ENCODE data around the gene C15orf40.

C15orf40 gene

DNA sequence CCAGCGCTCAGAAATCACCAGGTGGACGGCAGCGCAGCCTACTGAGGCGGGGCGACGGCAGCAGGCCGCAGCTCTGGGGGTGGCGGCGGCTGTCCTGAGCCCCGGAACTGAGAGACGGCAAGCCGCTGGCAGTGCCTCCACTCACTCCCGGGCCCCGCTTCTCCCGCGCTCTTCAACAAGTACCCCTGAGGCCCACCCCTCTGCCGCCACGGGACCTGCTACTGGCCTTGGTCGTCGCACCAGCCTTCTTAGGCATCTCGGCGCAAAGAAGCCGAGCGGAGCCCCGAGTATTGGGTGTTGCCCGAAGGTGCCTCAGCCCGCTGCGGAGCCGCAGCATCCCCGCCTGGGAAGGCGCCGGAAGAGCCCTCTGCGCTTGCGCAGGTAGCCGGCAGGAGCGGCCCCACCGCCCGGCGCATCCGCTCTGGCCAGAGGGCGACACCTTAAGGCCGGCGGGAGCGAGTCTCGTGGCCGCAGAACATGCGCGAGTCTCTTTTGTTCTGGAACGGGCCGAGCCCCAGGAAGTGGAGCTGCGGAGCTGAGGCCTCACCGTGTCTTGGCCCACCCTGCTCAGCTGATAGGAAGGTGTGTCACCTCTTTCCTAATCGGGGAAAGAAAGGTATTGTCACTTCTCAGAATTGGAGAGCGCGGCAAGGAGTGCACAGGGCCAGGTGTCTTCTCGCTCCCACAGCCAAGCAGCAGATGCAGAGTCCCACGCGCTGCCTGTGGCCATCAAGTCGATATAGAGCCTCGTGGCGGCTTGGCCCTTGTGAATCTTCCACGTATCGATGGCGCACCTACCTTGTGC is at the start of gene C15orf40:
Gene C15orf40, minus strand, starts transcription at position 369 of the 805 bp plus-strand sequence. Its CDS starts 32 bp downstream, at position 337.
- peak within 1 kb of the TSS; percentile 100 for H3K4me3 ChIP-seq (replicated peaks; ENCODE audit: low read depth, low read length)
- TF ChIP-seq, protein P1, sequence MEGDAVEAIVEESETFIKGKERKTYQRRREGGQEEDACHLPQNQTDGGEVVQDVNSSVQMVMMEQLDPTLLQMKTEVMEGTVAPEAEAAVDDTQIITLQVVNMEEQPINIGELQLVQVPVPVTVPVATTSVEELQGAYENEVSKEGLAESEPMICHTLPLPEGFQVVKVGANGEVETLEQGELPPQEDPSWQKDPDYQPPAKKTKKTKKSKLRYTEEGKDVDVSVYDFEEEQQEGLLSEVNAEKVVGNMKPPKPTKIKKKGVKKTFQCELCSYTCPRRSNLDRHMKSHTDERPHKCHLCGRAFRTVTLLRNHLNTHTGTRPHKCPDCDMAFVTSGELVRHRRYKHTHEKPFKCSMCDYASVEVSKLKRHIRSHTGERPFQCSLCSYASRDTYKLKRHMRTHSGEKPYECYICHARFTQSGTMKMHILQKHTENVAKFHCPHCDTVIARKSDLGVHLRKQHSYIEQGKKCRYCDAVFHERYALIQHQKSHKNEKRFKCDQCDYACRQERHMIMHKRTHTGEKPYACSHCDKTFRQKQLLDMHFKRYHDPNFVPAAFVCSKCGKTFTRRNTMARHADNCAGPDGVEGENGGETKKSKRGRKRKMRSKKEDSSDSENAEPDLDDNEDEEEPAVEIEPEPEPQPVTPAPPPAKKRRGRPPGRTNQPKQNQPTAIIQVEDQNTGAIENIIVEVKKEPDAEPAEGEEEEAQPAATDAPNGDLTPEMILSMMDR (IDR thresholded peaks at IDR 0.05; ENCODE audit: low read length, missing control alignments): peak; percentile 56
- peak; percentile 92 for DNase-seq (ENCODE audit: low read depth)

DNA sequence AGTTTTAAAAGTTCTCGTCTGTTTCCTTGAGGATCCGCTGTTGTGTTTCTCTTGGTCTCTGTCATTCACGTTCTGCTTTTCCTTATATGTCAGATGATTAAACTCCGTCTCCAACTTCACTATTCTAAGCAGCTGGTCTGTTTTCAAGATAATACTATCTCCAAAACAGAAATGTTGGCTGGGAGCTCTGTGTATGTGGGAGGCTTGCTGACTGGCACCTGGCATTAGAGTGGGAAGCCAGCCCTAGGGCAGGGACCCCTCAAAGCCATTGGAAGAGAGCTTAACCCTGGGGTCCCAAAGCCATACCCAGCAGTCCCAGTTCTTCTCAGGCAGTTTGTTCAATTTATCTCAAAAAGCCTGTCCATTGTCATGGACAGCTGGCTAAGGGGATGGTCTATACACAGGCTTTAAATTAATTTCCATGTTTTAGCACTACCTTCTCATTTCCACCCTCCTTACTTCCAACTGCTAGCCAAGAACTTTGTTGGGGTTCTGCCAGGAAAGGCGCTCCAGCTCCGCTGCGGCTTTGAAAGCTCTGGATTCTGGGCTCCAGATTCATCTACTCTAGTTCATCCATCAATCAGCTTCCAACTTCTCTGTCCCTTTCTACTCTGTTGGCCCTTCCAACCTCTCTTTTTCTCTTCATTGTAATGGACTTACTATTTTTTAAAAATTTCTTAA is 46.4 kb upstream of the C15orf40 start:
- TF ChIP-seq, protein P1 (IDR thresholded peaks at IDR 0.05; ENCODE audit: low read length, missing control alignments): no peak
- peak overlapping the region; percentile 4 for H3K4me3 ChIP-seq (replicated peaks; ENCODE audit: low read depth, low read length)
- DNase-seq (ENCODE audit: low read depth): peak; percentile 68

DNA sequence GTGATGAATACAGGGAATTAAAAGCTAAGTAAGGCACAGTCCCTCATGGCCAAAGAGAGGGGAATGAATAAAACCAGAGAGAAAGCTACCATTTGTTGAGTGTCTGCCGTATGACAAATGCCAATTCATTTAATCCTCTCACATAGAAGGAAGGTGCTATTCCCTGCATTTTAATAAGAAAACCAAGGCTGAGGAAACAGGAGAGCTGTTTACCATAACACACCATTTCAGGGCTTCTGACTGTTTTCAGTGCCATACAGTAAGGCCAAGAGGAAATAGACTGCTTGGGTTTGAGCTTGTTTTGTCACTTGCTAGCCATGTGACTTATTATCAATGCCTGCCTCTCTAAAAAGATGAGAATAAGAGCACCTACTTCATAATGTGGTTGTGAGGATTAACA is 45.6 kb upstream of the C15orf40 start:
- no peak overlapping the region for H3K4me3 ChIP-seq (replicated peaks; ENCODE audit: low read depth, low read length)
- TF ChIP-seq, protein P1 (IDR thresholded peaks at IDR 0.05; ENCODE audit: low read length, missing control alignments): no peak
- DNase-seq (ENCODE audit: low read depth): no peak

DNA sequence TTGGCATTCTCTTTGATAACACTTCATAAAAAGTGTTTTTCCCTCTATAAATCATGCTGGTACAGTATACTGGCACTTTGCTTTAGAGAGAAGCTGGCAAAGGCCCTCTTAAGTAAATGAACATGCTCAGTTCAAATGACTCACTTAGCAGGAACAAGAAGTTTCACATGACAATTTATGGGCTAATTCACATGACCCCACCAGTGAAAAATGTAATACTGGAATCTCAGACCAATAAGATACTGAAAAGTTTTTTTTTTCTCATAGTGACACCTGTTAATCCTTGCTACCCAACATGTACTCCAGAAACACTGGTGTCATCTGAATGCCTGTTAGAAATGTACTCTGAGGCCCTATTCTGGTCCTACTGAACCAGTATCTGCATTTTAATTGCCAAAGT is 41.7 kb upstream of the C15orf40 start:
- peak; percentile 44 for DNase-seq (ENCODE audit: low read depth)
- H3K4me3 ChIP-seq (replicated peaks; ENCODE audit: low read depth, low read length): no peak overlapping the region
- TF ChIP-seq, protein P1 (IDR thresholded peaks at IDR 0.05; ENCODE audit: low read length, missing control alignments): no peak

DNA sequence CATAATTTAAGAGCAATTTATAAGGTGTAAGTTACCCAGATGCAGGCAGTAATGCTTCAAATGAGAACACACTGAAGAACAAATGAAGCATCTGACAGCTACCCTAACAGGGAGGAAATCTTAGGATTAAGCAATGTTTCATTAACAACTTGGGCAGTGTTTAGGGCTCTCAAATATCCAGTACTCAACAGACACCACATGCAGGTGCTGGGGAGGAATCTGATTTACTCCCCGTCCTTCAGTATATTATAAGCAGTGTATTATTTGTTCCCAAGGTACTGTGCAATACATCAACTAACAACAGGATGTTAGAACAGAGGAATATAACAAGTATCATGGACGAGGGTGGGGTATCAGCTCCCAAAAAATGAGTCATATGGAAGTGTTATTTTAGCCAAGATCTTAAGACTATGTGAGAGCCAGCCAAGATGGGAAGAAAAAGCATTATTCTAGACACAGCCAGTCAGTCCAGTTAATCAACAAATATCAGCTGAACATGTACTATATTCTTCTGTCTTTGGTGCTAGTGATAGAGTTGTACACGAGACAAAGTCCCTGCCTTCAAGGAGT is 35.2 kb upstream of the C15orf40 start:
- DNase-seq (ENCODE audit: low read depth): peak; percentile 83
- no peak overlapping the region for H3K4me3 ChIP-seq (replicated peaks; ENCODE audit: low read depth, low read length)
- TF ChIP-seq, protein P1 (IDR thresholded peaks at IDR 0.05; ENCODE audit: low read length, missing control alignments): no peak

DNA sequence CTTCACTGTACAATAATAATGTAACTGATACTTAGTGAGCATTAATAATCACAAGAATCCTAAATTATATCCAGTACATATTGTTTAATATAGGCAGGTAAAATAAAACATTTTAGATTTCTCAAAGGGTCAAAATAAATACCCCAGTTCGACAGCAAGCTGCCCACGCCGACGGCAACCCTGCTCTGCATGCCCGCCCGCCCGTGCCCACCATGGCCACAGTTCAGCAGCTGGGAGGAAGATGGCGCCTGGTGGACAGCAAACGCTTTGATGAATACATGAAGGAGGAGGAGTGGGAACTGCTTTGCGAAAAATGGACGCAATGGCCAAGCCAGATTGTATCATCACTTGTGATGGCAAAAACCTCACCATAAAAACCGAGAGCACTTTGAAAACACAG is 32.7 kb upstream of the C15orf40 start:
- H3K4me3 ChIP-seq (replicated peaks; ENCODE audit: low read depth, low read length): no peak overlapping the region
- TF ChIP-seq, protein P1 (IDR thresholded peaks at IDR 0.05; ENCODE audit: low read length, missing control alignments): no peak
- no peak for DNase-seq (ENCODE audit: low read depth)
